GM19463 (cell line): ENCODE results near the gene TPP1.

Experiments used
- ATAC-seq: cut with Tn5 transposase; IDR thresholded peaks from one replicate; pipeline ENCODE4 v1.9.1; 2021; ENCODE audit warnings: mild to moderate bottlenecking, moderate library complexity; ENCODE audit not compliant: unreplicated experiment

The TPP1 gene

GRCh38 chr11:6612213-6613041, 6.8 kb downstream of the TPP1 start, which contains the start of gene TAF10:
Gene TAF10, minus strand, starts transcription at chr11:6612216. Its CDS starts 27 bp downstream, at chr11:6612189.
- peak; percentile 87 for ATAC-seq

GRCh38 chr11:6611963-6612212, 7.3 kb downstream of the TPP1 start:
- ATAC-seq: peak; percentile 12

GRCh38 chr11:6611092-6611962, 7.9 kb downstream of the TPP1 start:
- no peak for ATAC-seq

- no peak for ATAC-seq
Measured at GRCh38 chr11:6610591-6610990, 8.6 kb downstream of the TPP1 start.

GRCh38 chr11:6609502-6610015, 9.7 kb downstream of the TPP1 start:
- no peak for ATAC-seq

- ATAC-seq: no peak
Measured at GRCh38 chr11:6608726-6609501, 10.3 kb downstream of the TPP1 start.

GRCh38 chr11:6608011-6608410, 11.2 kb downstream of the TPP1 start:
- no peak for ATAC-seq

GRCh38 chr11:6607190-6607795, 11.9 kb downstream of the TPP1 start:
- ATAC-seq: no peak

GRCh38 chr11:6606471-6607189, 12.6 kb downstream of the TPP1 start:
- ATAC-seq: peak; percentile 45

- ATAC-seq: no peak
Measured at GRCh38 chr11:6604790-6605189, 14.4 kb downstream of the TPP1 start.

GRCh38 chr11:6604081-6604626, 15.1 kb downstream of the TPP1 start:
- peak; percentile 34 for ATAC-seq

- ATAC-seq: peak; percentile 76
Measured at GRCh38 chr11:6603287-6604080, 15.7 kb downstream of the TPP1 start, which contains the start of the genes ILK and RRP8. Gene ILK, plus strand, starts transcription at chr11:6603774. Its CDS starts 498 bp downstream, at chr11:6604272. Gene RRP8, minus strand, starts transcription at chr11:6603616. Its CDS starts 114 bp downstream, at chr11:6603502.

- ATAC-seq: no peak
Measured at GRCh38 chr11:6602096-6602940, 16.9 kb downstream of the TPP1 start.

- no peak for ATAC-seq
Measured at GRCh38 chr11:6601041-6601461, 18.2 kb downstream of the TPP1 start.

GRCh38 chr11:6599881-6600390, 19.3 kb downstream of the TPP1 start:
- no peak for ATAC-seq

GRCh38 chr11:6599449-6599848, 19.8 kb downstream of the TPP1 start:
- no peak for ATAC-seq

- ATAC-seq: no peak
Measured at GRCh38 chr11:6598555-6598954, 20.7 kb downstream of the TPP1 start.
